ENCODE data around the gene SYK. TPM values are rescaled to one million over a fixed set of nuclear protein-coding genes. Genes with fewer than 3 reads are reported as not detected.
"Not testable (repeated sequence)": the region's sequence is repeated elsewhere in the genome, so short reads cannot be mapped to it uniquely, and the experiment has no call there.

Gene SYK
- total RNA-seq, 1 donor from 2014 or later, result 0.55 TPM

- H3K36me3 Mint-ChIP-seq (ENCODE audit: low read depth), result peaks cover 3% of the 10 kb centered on the region
- no peak overlapping the region for H3K27ac Mint-ChIP-seq (ENCODE audit: unreplicated experiment)
- TF ChIP-seq, protein P1, sequence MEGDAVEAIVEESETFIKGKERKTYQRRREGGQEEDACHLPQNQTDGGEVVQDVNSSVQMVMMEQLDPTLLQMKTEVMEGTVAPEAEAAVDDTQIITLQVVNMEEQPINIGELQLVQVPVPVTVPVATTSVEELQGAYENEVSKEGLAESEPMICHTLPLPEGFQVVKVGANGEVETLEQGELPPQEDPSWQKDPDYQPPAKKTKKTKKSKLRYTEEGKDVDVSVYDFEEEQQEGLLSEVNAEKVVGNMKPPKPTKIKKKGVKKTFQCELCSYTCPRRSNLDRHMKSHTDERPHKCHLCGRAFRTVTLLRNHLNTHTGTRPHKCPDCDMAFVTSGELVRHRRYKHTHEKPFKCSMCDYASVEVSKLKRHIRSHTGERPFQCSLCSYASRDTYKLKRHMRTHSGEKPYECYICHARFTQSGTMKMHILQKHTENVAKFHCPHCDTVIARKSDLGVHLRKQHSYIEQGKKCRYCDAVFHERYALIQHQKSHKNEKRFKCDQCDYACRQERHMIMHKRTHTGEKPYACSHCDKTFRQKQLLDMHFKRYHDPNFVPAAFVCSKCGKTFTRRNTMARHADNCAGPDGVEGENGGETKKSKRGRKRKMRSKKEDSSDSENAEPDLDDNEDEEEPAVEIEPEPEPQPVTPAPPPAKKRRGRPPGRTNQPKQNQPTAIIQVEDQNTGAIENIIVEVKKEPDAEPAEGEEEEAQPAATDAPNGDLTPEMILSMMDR (IDR thresholded peaks at IDR 0.05), result no peak
- peaks cover 8% of the 10 kb centered on the region for H3K9me3 Mint-ChIP-seq (ENCODE audit: low read depth)
- no peak for DNase-seq (ENCODE audit: low spot score)
- peaks cover 2% of the 10 kb centered on the region for H3K27me3 Mint-ChIP-seq (ENCODE audit: low read depth)
- no peaks in the 10 kb centered on the region for H3K4me1 Mint-ChIP-seq (ENCODE audit: low read depth)
- no peak overlapping the region for H3K4me3 Mint-ChIP-seq (ENCODE audit: unreplicated experiment)
These were observed 79.0 kb downstream of the SYK start for GRCh38 chr9:90880669-90881068.

DNA sequence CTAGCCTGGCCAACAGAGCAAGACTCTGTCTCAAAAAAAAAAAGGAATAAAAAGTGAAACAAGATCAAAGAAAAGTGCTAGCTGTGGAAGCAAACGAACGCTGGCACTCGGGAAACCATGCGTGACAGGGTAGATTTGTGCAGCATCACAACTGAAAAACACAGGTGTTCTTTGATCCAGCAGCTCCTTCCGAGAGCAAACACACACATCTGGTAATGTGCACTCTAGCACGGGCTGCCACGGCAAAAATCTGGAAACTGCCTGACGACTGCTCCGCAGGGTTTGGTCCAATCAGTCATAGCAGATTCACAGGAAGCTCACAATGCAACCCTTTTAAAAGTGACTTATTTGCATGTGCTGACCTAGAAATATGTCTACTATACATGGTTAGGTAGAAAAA is 80.0 kb downstream of the SYK start:
- peaks cover 6% of the 10 kb centered on the region for H3K36me3 Mint-ChIP-seq (ENCODE audit: low read depth)
- H3K9me3 Mint-ChIP-seq (ENCODE audit: low read depth), result peaks cover 13% of the 10 kb centered on the region
- no peak overlapping the region for H3K4me3 Mint-ChIP-seq (ENCODE audit: unreplicated experiment)
- H3K27ac Mint-ChIP-seq (ENCODE audit: unreplicated experiment), result no peak overlapping the region
- peaks cover 2% of the 10 kb centered on the region for H3K27me3 Mint-ChIP-seq (ENCODE audit: low read depth)
- TF ChIP-seq, protein P1 (IDR thresholded peaks at IDR 0.05), result no peak
- DNase-seq (ENCODE audit: low spot score), result no peak
- no peaks in the 10 kb centered on the region for H3K4me1 Mint-ChIP-seq (ENCODE audit: low read depth)

DNA sequence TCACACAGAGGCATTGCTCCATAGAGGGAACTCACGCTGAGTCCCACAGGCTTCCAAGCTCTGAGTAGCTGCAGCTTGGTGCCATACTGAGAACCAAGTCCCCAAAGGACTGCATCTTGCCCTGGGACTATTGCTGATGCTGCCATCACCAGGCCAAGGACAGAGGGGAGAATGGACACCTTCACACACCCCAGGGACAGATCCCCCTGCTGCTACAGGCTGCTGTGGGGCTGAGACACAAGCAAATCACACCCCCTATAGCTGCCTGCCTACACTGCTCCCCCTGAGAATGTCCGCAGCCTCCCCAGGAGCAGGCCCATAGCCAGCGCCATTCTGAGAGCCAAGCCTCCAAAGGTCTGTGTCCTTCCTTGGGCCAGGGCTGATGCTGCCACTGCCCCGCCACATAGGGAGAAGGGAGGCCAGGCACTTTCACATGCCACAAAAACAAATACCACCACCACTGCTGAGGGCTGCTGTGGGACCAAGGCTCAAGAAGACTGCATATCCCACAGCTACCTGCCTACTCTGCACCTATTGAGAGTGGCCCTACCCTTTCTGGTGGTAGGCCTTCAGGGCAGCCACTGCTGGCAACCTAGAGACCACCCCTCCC is 81.5 kb downstream of the SYK start:
- Mint-ChIP-seq H3K4me1 (ENCODE audit: low read depth) (no peaks in the 10 kb centered on the region), H3K27ac (ENCODE audit: unreplicated experiment) (no peak overlapping the region), H3K4me3 (ENCODE audit: unreplicated experiment) (no peak overlapping the region), H3K36me3 (ENCODE audit: low read depth) (peaks cover 6% of the 10 kb centered on the region), H3K9me3 (ENCODE audit: low read depth) (peaks cover 13% of the 10 kb centered on the region), H3K27me3 (ENCODE audit: low read depth) (peaks cover 2% of the 10 kb centered on the region)
- TF ChIP-seq, protein P1 (IDR thresholded peaks at IDR 0.05), result no peak
- no peak for DNase-seq (ENCODE audit: low spot score)

DNA sequence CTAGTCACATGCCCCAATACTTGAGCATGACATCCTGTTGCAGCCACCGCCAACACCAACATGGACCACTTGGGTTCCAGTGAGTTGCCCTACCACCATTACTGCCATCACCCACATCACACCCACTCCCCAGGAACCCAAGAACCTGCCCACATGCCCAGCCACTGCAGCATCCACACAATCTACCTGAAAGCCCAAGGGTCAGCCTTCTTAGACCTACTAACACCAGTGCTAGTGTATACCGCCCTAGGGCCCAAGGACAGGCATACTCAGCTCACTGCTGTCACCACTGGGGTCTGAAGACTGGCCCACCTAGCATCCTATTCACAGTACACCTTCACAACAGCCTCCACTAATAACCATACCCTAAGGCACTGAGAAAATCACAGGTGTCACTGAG is 82.0 kb downstream of the SYK start:
- TF ChIP-seq, protein P1 (IDR thresholded peaks at IDR 0.05), result no peak
- H3K36me3 Mint-ChIP-seq (ENCODE audit: low read depth), result peaks cover 6% of the 10 kb centered on the region
- DNase-seq (ENCODE audit: low spot score), result no peak
- no peak overlapping the region for H3K4me3 Mint-ChIP-seq (ENCODE audit: unreplicated experiment)
- H3K27me3 Mint-ChIP-seq (ENCODE audit: low read depth), result peaks cover 2% of the 10 kb centered on the region
- H3K9me3 Mint-ChIP-seq (ENCODE audit: low read depth), result peaks cover 13% of the 10 kb centered on the region
- H3K4me1 Mint-ChIP-seq (ENCODE audit: low read depth), result no peaks in the 10 kb centered on the region
- H3K27ac Mint-ChIP-seq (ENCODE audit: unreplicated experiment), result no peak overlapping the region

GRCh38 chr9:90884178-90884577 is 82.6 kb downstream of the SYK start:
- H3K9me3 Mint-ChIP-seq (ENCODE audit: low read depth), result peaks cover 13% of the 10 kb centered on the region
- no peak for DNase-seq (ENCODE audit: low spot score)
- no peak overlapping the region for H3K27ac Mint-ChIP-seq (ENCODE audit: unreplicated experiment)
- TF ChIP-seq, protein P1 (IDR thresholded peaks at IDR 0.05), result no peak
- H3K4me3 Mint-ChIP-seq (ENCODE audit: unreplicated experiment), result no peak overlapping the region
- H3K4me1 Mint-ChIP-seq (ENCODE audit: low read depth), result no peaks in the 10 kb centered on the region
- H3K27me3 Mint-ChIP-seq (ENCODE audit: low read depth), result peaks cover 4% of the 10 kb centered on the region
- peaks cover 6% of the 10 kb centered on the region for H3K36me3 Mint-ChIP-seq (ENCODE audit: low read depth)

DNA sequence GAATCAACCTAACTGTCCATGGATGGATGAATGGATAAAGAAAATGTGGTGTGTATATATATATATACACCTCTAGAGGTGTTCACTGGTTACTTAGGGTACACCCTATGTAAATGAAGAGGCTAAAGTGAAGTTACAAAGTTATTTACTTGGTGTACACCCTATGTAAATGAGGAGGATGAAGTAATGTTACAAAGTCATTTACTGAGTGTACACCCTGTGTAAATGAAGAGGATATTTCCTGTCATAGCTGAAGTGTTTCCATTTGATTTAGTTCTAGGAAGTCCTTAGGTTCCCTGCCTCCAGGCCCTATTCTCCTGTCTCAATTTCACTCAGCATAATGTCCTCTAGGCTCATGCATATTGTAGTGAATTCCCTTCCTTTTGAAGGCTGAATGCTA is 85.2 kb downstream of the SYK start:
- not testable (repeated sequence) for H3K27me3 Mint-ChIP-seq (ENCODE audit: low read depth); H3K4me3 Mint-ChIP-seq (ENCODE audit: unreplicated experiment); H3K36me3 Mint-ChIP-seq (ENCODE audit: low read depth)

More for the DNA sequence above, 85.2 kb downstream of the SYK start:
- not testable (repeated sequence) for H3K4me1 Mint-ChIP-seq (ENCODE audit: low read depth); H3K27ac Mint-ChIP-seq (ENCODE audit: unreplicated experiment); DNase-seq (ENCODE audit: low spot score)
- peaks cover 13% of the 10 kb centered on the region for H3K9me3 Mint-ChIP-seq (ENCODE audit: low read depth)
